K562 (cell line): ENCODE measurements around the gene VEZF1. TPM values are rescaled to one million over a fixed set of nuclear protein-coding genes. Genes with fewer than 3 reads are reported as not detected.

Experiments used
- ATAC-seq: fragments of 200-7000 bp; cut with Tn5 transposase; 3 replicates; pipeline ENCODE4 v1.9.1; 2020; ENCODE audit warnings: moderate library complexity
- BruUV-seq: library from RNA; stranded (reverse); fragments of 400-500 nt; replicated peaks from 2 replicates; lab custom pipeline; 2021; lab: Mats Ljungman, UMichigan
- CTCF ChIA-PET: fragments of 300-600 bp; formaldehyde crosslinking; extraction: SDS; loops from one replicate; lab custom pipeline; 2021; ENCODE audit warnings: low intra/inter-chr PET ratio; lab: Yijun Ruan, JAX
- POLR2A ChIA-PET: fragments of 300-600, 350-650 bp; sonication (Branson Sonifier 250); formaldehyde crosslinking; extraction: SDS; loops from one replicate; lab custom pipeline; 2021; ENCODE audit warnings: antibody characterized with exemption, inconsistent platforms; lab: Yijun Ruan, JAX
- DNase-seq, 4 experiments: peaks; one replicate each; pipeline versions ENCODE4 v3.0.0 to v3.0.0-alpha.2; 2011 to 2018; ENCODE audit warnings: low spot score in 3 of 4, mixed read lengths in 3 of 4; ENCODE audit errors: extremely low read depth in 1 of 4
- FAIRE-seq: peaks from 2 replicates; lab custom pipeline; 2011; peaks lifted over from hg19 to GRCh38; lab: Jason Lieb, UNC
- H2AFZ ChIP-seq: 2 replicates; pipeline ENCODE4 v1.6.0; 2011; ENCODE audit warnings: low read depth, low read length, control low read depth, inconsistent platforms
- H3K27ac ChIP-seq: fragments of 200-600 bp; 3 replicates; pipeline ENCODE4 v1.8.0; 2011; ENCODE audit warnings: low read depth, mild to moderate bottlenecking, control low read depth, inconsistent platforms, low read length, moderate library complexity, mixed read lengths; ENCODE audit errors: extremely low read depth
- H3K27me3 ChIP-seq, 2 experiments: fragments of 300-600 bp in 1 of 2; 2 replicates in 1 of 2; 3 replicates in 1 of 2; pipeline versions ENCODE4 v1.6.0 to v1.8.0; 2011; ENCODE audit warnings: inconsistent platforms in 2 of 2, low read length in 2 of 2, mild to moderate bottlenecking in 1 of 2, mixed read lengths in 1 of 2, moderate library complexity in 1 of 2; ENCODE audit not compliant: control insufficient read depth in 2 of 2, insufficient read depth in 2 of 2
- H3K36me3 ChIP-seq: fragments of 300-600 bp; 3 replicates; pipeline ENCODE4 v1.8.0; 2011; ENCODE audit warnings: mild to moderate bottlenecking, low read length, inconsistent platforms; ENCODE audit not compliant: control insufficient read depth, insufficient read depth
- H3K4me1 ChIP-seq, 2 experiments: fragments of 200-600 bp in 1 of 2; replicated peaks in 1 of 2; 2 replicates in 1 of 2; 3 replicates in 1 of 2; pipeline versions ENCODE4 v1.5.1 to v1.8.0; 2011; ENCODE audit warnings: inconsistent platforms in 2 of 2, low read length in 2 of 2, mild to moderate bottlenecking in 1 of 2, mixed read lengths in 1 of 2, moderate library complexity in 1 of 2; ENCODE audit not compliant: control insufficient read depth in 2 of 2, insufficient read depth in 2 of 2
- H3K4me2 ChIP-seq: 2 replicates; pipeline ENCODE4 v1.6.1; 2011; ENCODE audit warnings: low read length, control low read depth, inconsistent platforms, mixed read lengths; ENCODE audit not compliant: insufficient read depth
- H3K4me3 ChIP-seq: fragments of 200-600 bp; sonication (generic), shearing (Covaris generic); 2 replicates; pipeline ENCODE4 v1.5.1; 2016; ENCODE audit warnings: control low read depth, inconsistent platforms
- H3K79me2 ChIP-seq: fragments of 200-600 bp; 3 replicates; pipeline ENCODE4 v1.8.0; 2011; ENCODE audit warnings: low read length, inconsistent platforms; ENCODE audit not compliant: control insufficient read depth, insufficient read depth
- H3K9ac ChIP-seq, 2 experiments: 2 replicates each; pipeline versions ENCODE4 v1.6.0 to v1.6.1; 2011; ENCODE audit warnings: low read depth in 2 of 2, low read length in 2 of 2, control low read depth in 1 of 2, inconsistent platforms in 1 of 2, mild to moderate bottlenecking in 1 of 2, mixed read lengths in 1 of 2; ENCODE audit not compliant: insufficient read depth in 1 of 2
- H3K9me1 ChIP-seq: one replicate; pipeline ENCODE4 v1.6.0; 2011; ENCODE audit warnings: inconsistent platforms, mild to moderate bottlenecking, low read length, moderate library complexity; ENCODE audit not compliant: control insufficient read depth, insufficient read depth
- H3K9me3 ChIP-seq: replicated peaks from 2 replicates; pipeline ENCODE4 v1.5.1; 2011; ENCODE audit warnings: low read depth, low read length, inconsistent platforms; ENCODE audit not compliant: control insufficient read depth, insufficient read depth
- H4K20me1 ChIP-seq: replicated peaks from 2 replicates; pipeline ENCODE4 v1.6.1; 2011; ENCODE audit warnings: low read length, inconsistent platforms, mixed read lengths; ENCODE audit not compliant: control insufficient read depth, insufficient read depth
- BMI1 ChIP-seq: fragments of 150-350 bp; IDR thresholded peaks from 2 replicates; pipeline ENCODE4 v1.6.1; 2014; ENCODE audit warnings: low read length
- EP400 ChIP-seq: fragments of 450-650 bp; IDR thresholded peaks from 2 replicates; pipeline ENCODE4 v1.6.1; 2017; ENCODE audit warnings: antibody characterized with exemption, mild to moderate bottlenecking, moderate library complexity
- HBP1 ChIP-seq: fragments of 450-650 bp; formaldehyde crosslinking; IDR thresholded peaks from 2 replicates; pipeline ENCODE4 v1.4.0; 2022; ENCODE audit warnings: missing genetic modification characterization
- HDGF ChIP-seq: fragments of 450-650 bp; IDR thresholded peaks from 2 replicates; pipeline ENCODE4 v1.6.1; 2016
- HEY1 ChIP-seq: fragments of 250-450 bp; sonication (Bioruptor Pico); IDR thresholded peaks from 2 replicates; pipeline ENCODE4 v1.5.0; 2020; ENCODE audit warnings: mild to moderate bottlenecking, moderate library complexity, borderline replicate concordance
- JUND ChIP-seq, 2 experiments: IDR thresholded peaks; 2 replicates in 1 of 2; 3 replicates in 1 of 2; pipeline ENCODE4 v1.6.1; 2011; ENCODE audit warnings: borderline replicate concordance in 2 of 2, low read depth in 2 of 2, low read length in 2 of 2, improper control_type of control experiment in 1 of 2, missing biosample characterization in 1 of 2, missing genetic modification characterization in 1 of 2, missing genetic modification reagents in 1 of 2
- MAFG ChIP-seq: fragments of 450-650 bp; conservative IDR thresholded peaks from 2 replicates; pipeline ENCODE4 v1.6.1; 2016; ENCODE audit warnings: missing genetic modification characterization, missing compliant biosample characterization
- MAZ ChIP-seq, 2 experiments: fragments of 450-650 bp in 1 of 2; sonication (generic) in 1 of 2; formaldehyde crosslinking; IDR thresholded peaks in 1 of 2; conservative IDR thresholded peaks in 1 of 2; 2 replicates each; pipeline versions ENCODE4 v1.4.0 to v1.5.0; 2020; ENCODE audit warnings: mild to moderate bottlenecking in 1 of 2, missing genetic modification reagents in 1 of 2
- TAF1 ChIP-seq: IDR thresholded peaks from 2 replicates; pipeline ENCODE4 v1.6.1; 2011; ENCODE audit warnings: mild to moderate bottlenecking, low read length, moderate library complexity; ENCODE audit not compliant: insufficient read depth, control insufficient read depth, severe bottlenecking; ENCODE audit errors: extremely low read depth
- U2AF2 ChIP-seq: fragments of 200-400 bp; formaldehyde crosslinking; optimal IDR thresholded peaks from 2 replicates; pipeline ENCODE3; 2017; ENCODE audit warnings: low read depth, mild to moderate bottlenecking, low read length
- ZNF717 ChIP-seq: fragments of 250-450 bp; sonication (Bioruptor Pico); IDR thresholded peaks from 2 replicates; pipeline ENCODE4 v1.5.0; 2021
- WGBS: fragments of 100-300 bp; shearing (Covaris generic); methylation state at CpG from one replicate; pipeline ENCODE4 v1.1.6; 2016; ENCODE audit warnings: low coverage, mixed read lengths; ENCODE audit not compliant: insufficient coverage; ENCODE audit errors: missing lambda C conversion rate; 5-methylcytosine and 5-hydroxymethylcytosine counted together
- in situ Hi-C: fragments of 300-500 bp; cut with MboI; formaldehyde crosslinking; loops from 4 replicates; pipeline ENCODE4 v1.15.0; 2018; ENCODE audit warnings: inconsistent platforms, mixed read lengths
- intact Hi-C: fragments of 100-400 bp; cut with micrococcal nuclease; formaldehyde crosslinking; loops from 2 replicates; pipeline ENCODE4 v1.14.2; 2022
- polyA plus RNA-seq, 8 experiments: library from polyadenylated mRNA; depleted of rRNA in 4 of 8; stranded (reverse) in 5 of 8; unstranded in 3 of 8; fragments of >200 nt; fragmentation: Nextera tagmentation in 2 of 8; fragmentation: Illumina TruSeq in 1 of 8; extraction: Ambion mirVana in 2 of 8; extraction: Trizol in 1 of 8; gene quantifications; 2 replicates each; pipeline versions ENCODE4 v1.2.1 to v1.2.3, GENCODE V29; 2011 to 2014; ENCODE audit warnings: inconsistent platforms in 1 of 8, missing spikeins in 1 of 8
- total RNA-seq, 7 experiments: library from RNA; depleted of rRNA in 6 of 7; stranded (reverse); fragments of >200 nt in 6 of 7; fragmentation: Illumina TruSeq in 2 of 7; extraction: Trizol in 2 of 7; gene quantifications; 2 replicates each; pipeline versions ENCODE4 v1.2.1 to v1.2.3, GENCODE V29; 2011 to 2021; ENCODE audit warnings: low replicate concordance in 1 of 7

The VEZF1 gene
- total and polyA plus RNA-seq, 9 of the 15 experiments (the other 6 are each of a cell fraction or from before 2014, with no cell fraction given): 9.5 to 33.4 (median 22.1) TPM

- no peaks in the 10 kb centered on the region for H3K9me3 ChIP-seq
- intact Hi-C loops (no loop called here), in situ Hi-C loops (no loop called here)
- no peak overlapping the region for H3K27ac ChIP-seq
- 7% methylated on average over 5 of the region's 5 CpGs for WGBS
- peaks cover 5% of the 10 kb centered on the region for H4K20me1 ChIP-seq
- no peaks in the 10 kb centered on the region for H3K79me2 ChIP-seq
- no peak for DNase-seq
- H3K9ac ChIP-seq: no peak overlapping the region
- peaks cover 2% of the 10 kb centered on the region for H3K9me1 ChIP-seq
- no peak overlapping the region for H2AFZ ChIP-seq
- H3K4me2 ChIP-seq: no peak overlapping the region
- no peaks in the 10 kb centered on the region for H3K36me3 ChIP-seq
- no peak overlapping the region for H3K4me3 ChIP-seq
- no TSS peak for BruUV-seq
- no peaks in the 10 kb centered on the region for H3K4me1 ChIP-seq
- FAIRE-seq: no peak
- H3K27me3 ChIP-seq: peaks cover 59 to 78% of the 10 kb centered on the region in 2 experiments
- ChIA-PET CTCF (interaction anchor here (0.5 kb wide), 1 partner anchor 21 kb away, joined by 3 read pairs; no protein-coding TSS in a partner anchor), POLR2A (no interaction called here)
- ATAC-seq: no peak
- TF ChIP-seq MAZ (CRISPR knock-in tag; conservative IDR thresholded peaks at IDR 0.05 in 1 of 2, IDR thresholded peaks at IDR 0.05 in 1 of 2) (no peak), BMI1 (no peak), ZNF717 (CRISPR knock-in tag) (no peak), TAF1 (no peak), U2AF2 (no peak), JUND (IDR thresholded peaks at IDR 0.05; ENCODE audit: borderline replicate concordance, low read depth, low read length) (no peak), JUND (tag; IDR thresholded peaks at IDR 0.05; ENCODE audit: borderline replicate concordance, low read depth, low read length) (no peak), HDGF (no peak), HBP1 (CRISPR knock-in tag) (no peak), MAFG (no peak), EP400 (no peak), HEY1 (CRISPR knock-in tag) (no peak)
Observed at GRCh38 chr17:57928928-57929327, 59.1 kb downstream of the VEZF1 start.
